ENCODE measurements around the gene FAM98C.
"Not testable (repeated sequence)": the region's sequence is repeated elsewhere in the genome, so short reads cannot be mapped to it uniquely, and the experiment has no call there.

The FAM98C gene

DNA sequence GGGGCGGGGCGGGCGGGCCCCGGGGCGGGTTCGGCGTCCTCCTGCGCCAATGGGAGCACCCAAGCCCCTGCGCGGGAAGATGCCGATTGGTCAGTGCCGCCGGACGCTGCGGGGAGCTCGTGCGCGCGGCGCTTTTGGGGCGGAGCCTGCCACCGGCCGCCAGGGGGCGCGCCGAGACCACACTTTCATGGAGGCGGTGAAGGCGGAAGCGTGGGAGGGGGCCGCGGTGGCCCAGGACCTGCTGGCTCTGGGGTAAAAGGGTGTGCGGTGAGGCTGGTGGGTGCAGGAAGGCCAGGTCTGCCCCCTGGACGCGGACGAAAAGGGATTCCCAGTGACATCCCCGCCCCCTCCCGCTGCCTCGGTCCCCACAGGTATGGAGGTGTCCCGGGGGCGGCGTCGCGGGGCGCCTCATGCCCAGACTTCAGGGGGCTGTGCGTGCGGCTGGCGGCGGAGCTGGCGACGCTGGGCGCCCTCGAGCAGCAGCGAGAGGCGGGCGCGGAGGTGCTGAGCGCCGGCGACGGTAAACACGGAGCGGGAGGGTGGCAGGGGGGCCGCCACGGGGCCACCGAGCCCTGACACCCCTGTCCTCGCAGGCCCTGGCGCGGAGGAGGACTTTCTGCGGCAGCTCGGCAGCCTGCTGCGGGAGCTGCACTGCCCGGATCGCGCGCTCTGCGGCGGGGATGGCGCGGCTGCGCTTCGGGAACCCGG is at the start of gene FAM98C:
FAM98C (plus strand) TSS at position 127 of the 708 bp plus-strand sequence; CDS start at position 188, 61 bp downstream.
- peak; percentile 99 for DNase-seq (ENCODE audit: low spot score)

- no peak for DNase-seq (ENCODE audit: low spot score)
These were observed 46.9 kb upstream of the FAM98C start for GRCh38 chr19:38355728-38356725.

GRCh38 chr19:38358071-38358470 is 44.8 kb upstream of the FAM98C start:
- DNase-seq (ENCODE audit: low spot score): no peak

- no peak for DNase-seq (ENCODE audit: low spot score)
These were observed 43.5 kb upstream of the FAM98C start for GRCh38 chr19:38359242-38360021.

GRCh38 chr19:38360351-38360750 is 42.5 kb upstream of the FAM98C start:
- DNase-seq (ENCODE audit: low spot score): no peak

DNA sequence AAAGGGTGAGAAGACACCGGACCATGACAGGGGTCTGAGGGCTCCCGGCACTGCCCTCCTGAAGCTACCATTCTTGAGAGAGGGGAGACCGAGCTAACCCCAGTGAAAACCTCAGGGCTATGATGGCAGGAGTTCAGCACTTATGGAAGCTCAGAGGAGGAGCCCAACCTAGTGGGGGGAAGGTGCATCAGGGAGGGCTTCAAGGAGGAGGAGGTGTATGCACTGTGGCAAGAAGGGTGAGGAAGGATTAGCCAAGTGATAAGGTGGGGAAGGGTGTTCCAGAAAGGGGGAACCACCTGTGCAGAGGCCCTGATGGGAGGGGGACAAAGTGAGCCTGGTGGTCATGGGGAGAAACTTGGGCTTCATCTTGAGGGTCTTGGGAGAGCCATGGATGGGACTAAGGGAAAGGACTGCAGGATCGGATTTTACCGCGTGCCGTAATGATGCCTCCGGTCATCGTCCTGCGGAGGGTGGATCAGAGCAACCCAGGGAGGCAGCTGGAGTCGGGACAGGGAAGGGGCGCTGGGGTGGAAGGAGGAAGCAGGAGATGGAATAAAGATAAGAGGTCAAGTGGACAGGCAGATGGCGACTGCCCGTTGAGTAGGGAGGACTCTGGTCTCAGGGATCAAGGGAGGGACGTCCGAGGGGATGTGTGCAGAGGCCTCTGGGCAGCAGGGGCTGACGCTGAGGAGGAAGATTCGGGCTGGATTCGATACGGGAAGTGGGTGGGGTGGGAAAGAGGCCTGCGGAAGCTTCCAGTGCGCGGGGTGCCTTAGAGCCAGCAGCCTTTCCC is 41.9 kb upstream of the FAM98C start:
- DNase-seq (ENCODE audit: low spot score): no peak

DNA sequence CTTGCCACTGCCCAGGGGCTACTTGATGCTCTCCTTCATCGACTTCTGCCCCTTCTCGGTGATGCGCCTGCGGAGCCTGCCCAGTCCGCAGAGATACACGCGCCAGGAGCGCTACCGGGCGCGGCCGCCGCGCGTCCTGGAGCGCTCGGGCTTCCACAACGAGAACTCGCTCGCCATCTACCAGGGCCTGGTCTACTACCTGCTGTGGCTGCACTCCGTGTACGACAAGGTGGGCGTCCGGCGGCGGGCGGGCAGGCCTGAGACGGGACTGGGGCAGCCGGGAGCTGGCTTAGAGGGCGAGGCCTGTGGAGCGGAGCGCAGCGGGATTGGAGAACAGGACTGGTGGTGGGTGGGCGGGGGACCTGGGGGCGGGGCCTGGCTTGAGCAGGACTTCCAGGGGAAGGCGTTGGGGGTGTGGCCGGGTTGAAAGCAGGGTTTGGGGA is 41.2 kb upstream of the FAM98C start:
- DNase-seq (ENCODE audit: low spot score): peak; percentile 67

DNA sequence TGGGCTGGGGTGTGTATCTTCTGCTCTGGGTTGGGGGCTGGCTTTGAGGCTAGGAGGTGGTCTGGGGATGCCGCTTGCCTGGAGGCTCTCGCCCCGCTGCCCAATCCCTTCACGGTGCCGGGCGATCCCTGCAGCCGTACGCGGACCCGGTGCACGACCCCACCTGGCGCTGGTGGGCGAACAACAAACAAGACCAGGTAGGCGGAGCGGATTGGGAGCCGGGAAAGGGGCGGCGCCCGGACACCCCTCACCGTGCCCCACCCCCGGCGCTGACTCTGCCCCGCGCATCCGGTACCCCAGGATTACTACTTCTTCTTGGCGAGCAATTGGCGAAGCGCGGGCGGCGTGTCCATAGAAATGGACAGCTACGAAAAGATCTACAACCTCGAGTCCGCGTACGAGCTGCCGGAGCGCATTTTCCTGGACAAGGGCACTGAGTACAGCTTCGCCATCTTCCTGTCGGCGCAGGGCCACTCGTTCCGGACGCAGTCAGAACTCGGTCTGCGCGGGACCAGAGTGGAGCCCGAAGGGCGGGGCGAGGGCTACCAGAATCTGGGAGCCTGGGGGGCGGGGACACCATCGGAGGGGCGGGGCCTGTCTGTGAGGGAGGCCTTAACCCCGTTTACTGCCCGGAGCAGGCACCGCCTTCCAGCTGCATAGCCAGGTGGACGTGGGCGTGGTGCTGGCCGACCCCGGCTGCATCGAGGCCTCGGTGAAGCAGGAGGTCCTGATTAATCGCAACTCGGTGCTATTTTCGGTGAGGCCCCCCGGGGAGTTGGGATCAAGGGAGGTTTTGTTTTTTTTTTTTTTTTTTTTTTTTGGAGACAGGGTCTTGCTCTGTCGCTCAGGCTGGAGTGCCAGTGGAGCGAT is 40.6 kb upstream of the FAM98C start:
- DNase-seq (ENCODE audit: low spot score): peak; percentile 69

DNA sequence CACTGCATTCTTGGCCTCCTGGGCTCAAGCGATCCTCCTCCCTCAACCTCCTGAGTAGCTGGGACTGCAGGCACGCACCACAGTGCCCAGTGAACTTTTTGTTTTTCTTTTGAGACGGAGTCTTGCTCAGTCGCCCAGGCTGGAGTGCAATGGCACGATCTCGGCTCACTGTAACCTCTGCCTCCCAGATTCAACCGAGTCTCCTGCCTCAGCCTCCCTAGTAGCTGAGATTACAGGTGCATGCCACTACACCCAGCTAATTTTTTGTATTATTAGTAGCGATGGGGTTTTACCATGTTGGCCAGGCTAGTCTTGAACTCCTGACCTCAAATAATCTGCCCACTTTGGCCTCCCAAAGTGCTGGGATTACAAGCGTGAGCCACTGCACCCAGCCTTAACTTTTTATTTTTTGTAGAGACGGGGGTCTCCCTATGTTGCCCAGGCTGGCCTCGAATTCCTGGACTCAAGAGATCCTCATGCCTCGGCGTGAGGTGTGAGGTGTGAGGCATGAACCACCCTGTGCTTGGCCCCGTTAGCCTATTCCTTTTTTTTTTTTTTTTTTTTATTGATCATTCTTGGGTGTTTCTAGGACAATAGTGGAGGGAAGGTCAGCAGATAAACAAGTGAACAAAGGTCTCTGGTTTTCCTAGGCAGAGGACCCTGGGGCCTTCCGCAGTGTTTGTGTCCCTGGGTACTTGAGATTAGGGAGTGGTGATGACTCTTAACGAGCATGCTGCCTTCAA is 39.8 kb upstream of the FAM98C start:
- DNase-seq (ENCODE audit: low spot score): not testable (repeated sequence)

- DNase-seq (ENCODE audit: low spot score): no peak
These were observed 35.9 kb upstream of the FAM98C start for GRCh38 chr19:38367041-38367440.

- DNase-seq (ENCODE audit: low spot score): no peak
These were observed 33.3 kb upstream of the FAM98C start for GRCh38 chr19:38369584-38369983.

DNA sequence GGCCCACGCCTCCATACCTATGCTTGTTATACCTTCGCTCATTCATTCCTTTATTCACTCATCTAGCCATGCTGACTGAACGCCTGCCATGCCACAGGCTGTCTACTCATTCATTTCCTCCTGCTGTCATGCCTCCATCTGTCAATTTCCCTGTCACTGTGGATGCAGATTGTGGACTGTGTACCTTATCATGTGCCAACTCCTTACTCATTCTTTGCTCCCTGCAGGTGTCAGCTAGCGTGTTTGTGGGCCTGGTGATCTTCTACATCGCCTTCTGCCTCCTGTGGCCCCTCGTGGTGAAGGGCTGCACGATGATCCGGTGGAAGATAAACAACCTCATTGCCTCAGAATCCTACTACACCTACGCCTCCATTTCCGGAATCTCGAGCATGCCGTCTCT is 32.6 kb upstream of the FAM98C start:
- DNase-seq (ENCODE audit: low spot score): no peak

DNA sequence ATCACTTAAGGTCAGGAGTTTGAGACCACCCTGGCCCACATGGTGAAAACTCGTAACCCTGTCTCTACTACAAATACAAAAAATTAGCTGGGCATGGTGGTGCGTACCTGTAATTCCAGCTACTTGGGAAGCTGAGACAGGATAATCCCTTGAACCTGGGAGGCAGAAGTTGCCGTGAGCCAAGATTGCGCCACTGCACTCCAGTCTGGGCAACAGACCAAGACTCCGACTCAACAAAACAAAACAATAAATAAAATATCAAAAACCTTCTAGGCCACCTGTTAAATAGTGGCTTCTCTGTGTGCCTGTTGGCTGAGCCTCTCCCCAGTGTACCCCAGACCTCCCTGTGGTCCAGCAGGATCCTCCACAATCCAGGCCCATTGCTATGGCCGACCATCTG is 31.8 kb upstream of the FAM98C start:
- no peak for DNase-seq (ENCODE audit: low spot score)

GRCh38 chr19:38373907-38374331 is 29.0 kb upstream of the FAM98C start:
- DNase-seq (ENCODE audit: low spot score): no peak

GRCh38 chr19:38374332-38375097 is 28.4 kb upstream of the FAM98C start, which contains the start of gene PSMD8:
PSMD8 (plus strand) TSS chr19:38374571; CDS start chr19:38374602, 31 bp downstream.
- peak; percentile 99 for DNase-seq (ENCODE audit: low spot score)

GRCh38 chr19:38375098-38375493 is 27.8 kb upstream of the FAM98C start:
- no peak for DNase-seq (ENCODE audit: low spot score)

GRCh38 chr19:38375748-38376147 is 27.1 kb upstream of the FAM98C start:
- no peak for DNase-seq (ENCODE audit: low spot score)

- no peak for DNase-seq (ENCODE audit: low spot score)
These were observed 26.3 kb upstream of the FAM98C start for GRCh38 chr19:38376576-38376975.

- DNase-seq (ENCODE audit: low spot score): no peak
These were observed 25.8 kb upstream of the FAM98C start for GRCh38 chr19:38377052-38377451.
